ENCODE measurements around the gene ADGRV1.

Gene ADGRV1

DNA sequence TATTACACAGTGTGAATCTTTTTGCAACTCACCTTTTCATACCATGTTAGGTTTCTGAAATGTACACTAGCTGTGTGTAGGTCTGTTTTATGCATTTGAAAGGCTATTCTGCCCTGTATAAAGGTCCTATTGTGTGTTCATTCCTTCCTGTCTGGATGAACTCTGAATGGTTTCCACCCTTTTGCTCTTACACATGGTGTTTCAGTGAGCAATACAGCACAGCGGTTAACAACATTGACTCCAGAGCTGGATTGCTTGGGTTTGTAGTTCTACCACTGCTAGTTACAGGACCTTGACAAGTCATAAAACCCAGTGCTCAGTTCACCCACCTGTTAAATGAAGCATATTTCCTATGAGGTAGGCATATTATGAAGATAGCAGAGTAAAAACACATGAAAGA, 331.6 kb downstream of the ADGRV1 start:
- in situ Hi-C loops (cut with HindIII; ENCODE audit: low sequenced_read_pairs): no loop called here
- no peak overlapping the region for H3K4me3 ChIP-seq (ENCODE audit: low read depth, low read length)
- no peak for DNase-seq (ENCODE audit: low read depth)
- TF ChIP-seq, protein P1, sequence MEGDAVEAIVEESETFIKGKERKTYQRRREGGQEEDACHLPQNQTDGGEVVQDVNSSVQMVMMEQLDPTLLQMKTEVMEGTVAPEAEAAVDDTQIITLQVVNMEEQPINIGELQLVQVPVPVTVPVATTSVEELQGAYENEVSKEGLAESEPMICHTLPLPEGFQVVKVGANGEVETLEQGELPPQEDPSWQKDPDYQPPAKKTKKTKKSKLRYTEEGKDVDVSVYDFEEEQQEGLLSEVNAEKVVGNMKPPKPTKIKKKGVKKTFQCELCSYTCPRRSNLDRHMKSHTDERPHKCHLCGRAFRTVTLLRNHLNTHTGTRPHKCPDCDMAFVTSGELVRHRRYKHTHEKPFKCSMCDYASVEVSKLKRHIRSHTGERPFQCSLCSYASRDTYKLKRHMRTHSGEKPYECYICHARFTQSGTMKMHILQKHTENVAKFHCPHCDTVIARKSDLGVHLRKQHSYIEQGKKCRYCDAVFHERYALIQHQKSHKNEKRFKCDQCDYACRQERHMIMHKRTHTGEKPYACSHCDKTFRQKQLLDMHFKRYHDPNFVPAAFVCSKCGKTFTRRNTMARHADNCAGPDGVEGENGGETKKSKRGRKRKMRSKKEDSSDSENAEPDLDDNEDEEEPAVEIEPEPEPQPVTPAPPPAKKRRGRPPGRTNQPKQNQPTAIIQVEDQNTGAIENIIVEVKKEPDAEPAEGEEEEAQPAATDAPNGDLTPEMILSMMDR (IDR thresholded peaks at IDR 0.05; ENCODE audit: low read depth, low read length, missing control alignments): no peak

- in situ Hi-C loops (cut with HindIII; ENCODE audit: low sequenced_read_pairs): no loop called here
- TF ChIP-seq, protein P1 (IDR thresholded peaks at IDR 0.05; ENCODE audit: low read depth, low read length, missing control alignments): no peak
- DNase-seq (ENCODE audit: low read depth): no peak
- no peak overlapping the region for H3K4me3 ChIP-seq (ENCODE audit: low read depth, low read length)
Observed at GRCh38 chr5:90894866-90895420, 336.3 kb downstream of the ADGRV1 start.

DNA sequence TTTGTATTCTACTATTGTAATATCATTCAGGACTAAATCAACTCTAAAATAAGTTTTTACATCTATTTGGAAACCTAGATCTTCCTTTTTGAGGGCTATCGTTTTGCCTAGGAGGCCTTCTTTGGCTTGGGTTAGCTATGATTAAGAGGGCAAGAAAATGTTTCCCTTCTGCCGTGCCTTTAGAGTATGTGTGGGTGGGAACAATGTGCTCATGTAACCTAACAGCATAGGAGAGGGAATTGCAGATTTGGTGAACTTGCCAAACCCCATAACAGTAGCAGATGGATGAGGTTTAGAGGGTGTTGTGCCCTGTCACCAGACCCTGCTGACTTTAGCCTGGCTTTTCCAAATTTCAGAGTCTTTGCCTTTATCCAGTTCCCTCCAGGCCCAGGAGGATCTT, 339.0 kb downstream of the ADGRV1 start:
- in situ Hi-C loops (cut with HindIII; ENCODE audit: low sequenced_read_pairs): no loop called here
- no peak overlapping the region for H3K4me3 ChIP-seq (ENCODE audit: low read depth, low read length)
- TF ChIP-seq, protein P1 (IDR thresholded peaks at IDR 0.05; ENCODE audit: low read depth, low read length, missing control alignments): no peak
- DNase-seq (ENCODE audit: low read depth): no peak

GRCh38 chr5:90898326-90899013, 339.9 kb downstream of the ADGRV1 start:
- no peak for DNase-seq (ENCODE audit: low read depth)
- in situ Hi-C loops (cut with HindIII; ENCODE audit: low sequenced_read_pairs): no loop called here
- no peak overlapping the region for H3K4me3 ChIP-seq (ENCODE audit: low read depth, low read length)
- TF ChIP-seq, protein P1 (IDR thresholded peaks at IDR 0.05; ENCODE audit: low read depth, low read length, missing control alignments): no peak

DNA sequence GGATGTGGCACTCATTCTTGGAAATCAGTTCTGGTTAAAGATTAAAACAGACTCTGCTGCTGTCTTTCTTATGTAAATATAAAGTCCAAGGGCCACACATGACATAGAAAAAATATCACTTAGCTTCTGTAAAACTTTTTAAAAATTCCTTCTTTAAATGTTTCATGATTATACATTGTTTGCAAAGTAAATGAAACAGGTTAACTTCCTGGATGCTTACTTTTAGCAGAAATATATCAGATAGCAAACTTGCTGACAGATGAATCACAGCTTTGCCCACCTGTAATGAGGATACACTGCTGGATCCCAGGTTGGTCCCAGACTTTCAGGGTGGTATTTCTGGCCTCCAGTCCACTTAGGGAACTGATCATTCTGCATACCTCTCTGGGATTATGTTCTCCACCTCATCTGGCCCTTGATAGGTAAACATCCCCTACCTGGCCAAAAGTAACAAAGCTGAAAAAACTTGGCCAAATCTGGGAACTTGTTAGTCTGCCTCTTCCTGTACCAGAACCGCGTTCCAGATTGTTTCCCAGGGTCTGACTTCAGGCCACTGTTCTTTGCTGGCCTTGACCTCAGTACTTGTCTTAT, 340.5 kb downstream of the ADGRV1 start:
- TF ChIP-seq, protein P1 (IDR thresholded peaks at IDR 0.05; ENCODE audit: low read depth, low read length, missing control alignments): no peak
- in situ Hi-C loops (cut with HindIII; ENCODE audit: low sequenced_read_pairs): no loop called here
- DNase-seq (ENCODE audit: low read depth): no peak
- no peak overlapping the region for H3K4me3 ChIP-seq (ENCODE audit: low read depth, low read length)

- in situ Hi-C loops (cut with HindIII; ENCODE audit: low sequenced_read_pairs): no loop called here
- TF ChIP-seq, protein P1 (IDR thresholded peaks at IDR 0.05; ENCODE audit: low read depth, low read length, missing control alignments): no peak
- no peak overlapping the region for H3K4me3 ChIP-seq (ENCODE audit: low read depth, low read length)
- DNase-seq (ENCODE audit: low read depth): no peak
Observed at GRCh38 chr5:90901261-90901660, 342.7 kb downstream of the ADGRV1 start.

Measured in astrocyte of the cerebellum (primary cell).